Liver (tissue), 9 donors: ENCODE data around the gene PJA1. TPM values are rescaled to one million over a fixed set of nuclear protein-coding genes. Genes with fewer than 3 reads are reported as not detected.

ENCODE experiments used
- DNase-seq: peaks from one replicate; pipeline ENCODE4 v3.0.0-alpha.2; 2017; ENCODE audit warnings: low spot score
- H3K27ac ChIP-seq, 2 donors: one replicate each; pipeline ENCODE4 v1.7.0; 2013; ENCODE audit warnings: inconsistent platforms in 2 of 2, low read length in 2 of 2, control low read depth in 1 of 2, low read depth in 1 of 2, mild to moderate bottlenecking in 1 of 2
- H3K27me3 ChIP-seq, 4 donors: one replicate each; pipeline versions ENCODE4 v1.6.1 to v1.7.0; 2013; ENCODE audit warnings: low read length in 3 of 4, inconsistent platforms in 1 of 4, mild to moderate bottlenecking in 1 of 4, moderate library complexity in 1 of 4; ENCODE audit not compliant: control insufficient read depth in 4 of 4, insufficient read depth in 4 of 4
- H3K36me3 ChIP-seq, 4 donors: one replicate each; pipeline versions ENCODE4 v1.6.1 to v1.7.0; 2013; ENCODE audit warnings: low read length in 3 of 4, mild to moderate bottlenecking in 3 of 4, low read depth in 1 of 4, moderate library complexity in 1 of 4; ENCODE audit not compliant: control insufficient read depth in 4 of 4, insufficient read depth in 3 of 4
- H3K4me1 ChIP-seq, 4 donors: one replicate each; pipeline versions ENCODE4 v1.6.1 to v1.7.0; 2013; ENCODE audit warnings: low read length in 3 of 4, mild to moderate bottlenecking in 3 of 4, moderate library complexity in 1 of 4; ENCODE audit not compliant: control insufficient read depth in 4 of 4, insufficient read depth in 4 of 4
- H3K4me3 ChIP-seq, 3 donors: one replicate each; pipeline versions ENCODE4 v1.6.1 to v1.7.0; 2013; ENCODE audit warnings: low read length in 3 of 3, control low read depth in 1 of 3, low read depth in 1 of 3, mild to moderate bottlenecking in 1 of 3
- H3K9ac ChIP-seq, 2 donors: one replicate each; pipeline ENCODE4 v1.7.0; 2013; ENCODE audit warnings: low read length in 2 of 2, mild to moderate bottlenecking in 2 of 2, moderate library complexity in 2 of 2, control low read depth in 1 of 2, low read depth in 1 of 2
- H3K9me3 ChIP-seq, 4 donors: one replicate each; pipeline versions ENCODE4 v1.6.1 to v1.7.0; 2013; ENCODE audit warnings: low read length in 3 of 4; ENCODE audit not compliant: control insufficient read depth in 4 of 4
- CTCF ChIP-seq: fragments of 150-350 bp; IDR thresholded peaks from 2 replicates; pipeline ENCODE4 v1.5.1; 2017; ENCODE audit warnings: improper control_type of control experiment, low read depth, low read length; ENCODE audit not compliant: missing input control
- EGR1 ChIP-seq, 2 donors: IDR thresholded peaks; 2 replicates each; pipeline ENCODE4 v1.6.1; 2016 to 2018; ENCODE audit warnings: antibody characterized with exemption in 2 of 2, low read depth in 2 of 2
- FOXA1 ChIP-seq: IDR thresholded peaks from 2 replicates; pipeline ENCODE4 v1.6.1; 2016; ENCODE audit warnings: antibody characterized with exemption
- FOXA2 ChIP-seq: IDR thresholded peaks from 2 replicates; pipeline ENCODE4 v1.6.1; 2016; ENCODE audit warnings: antibody characterized with exemption
- GABPA ChIP-seq, 2 donors: IDR thresholded peaks in 1 of 2; conservative IDR thresholded peaks in 1 of 2; 2 replicates each; pipeline ENCODE4 v1.6.1; 2016; ENCODE audit warnings: antibody characterized with exemption in 2 of 2, mild to moderate bottlenecking in 1 of 2, moderate library complexity in 1 of 2
- HNF4A ChIP-seq, 2 donors: conservative IDR thresholded peaks; 2 replicates each; pipeline ENCODE4 v1.6.1; 2016; ENCODE audit warnings: antibody characterized with exemption in 2 of 2, mild to moderate bottlenecking in 2 of 2
- JUND ChIP-seq, 2 donors: IDR thresholded peaks; 2 replicates each; pipeline ENCODE4 v1.6.1; 2016; ENCODE audit warnings: antibody characterized with exemption in 2 of 2
- MAX ChIP-seq: IDR thresholded peaks from 2 replicates; pipeline ENCODE4 v1.6.1; 2016; ENCODE audit warnings: antibody characterized with exemption
- NR2F2 ChIP-seq: IDR thresholded peaks from 2 replicates; pipeline ENCODE4 v1.6.1; 2016; ENCODE audit warnings: antibody characterized with exemption
- RAD21 ChIP-seq, 2 donors: IDR thresholded peaks; 2 replicates each; pipeline ENCODE4 v1.6.1; 2016; ENCODE audit warnings: antibody characterized with exemption in 2 of 2, mild to moderate bottlenecking in 2 of 2
- REST ChIP-seq: IDR thresholded peaks from 2 replicates; pipeline ENCODE4 v1.6.1; 2016; ENCODE audit warnings: antibody characterized with exemption, mild to moderate bottlenecking
- RXRA ChIP-seq, 2 donors: IDR thresholded peaks; 2 replicates each; pipeline ENCODE4 v1.6.1; 2017 to 2018; ENCODE audit warnings: antibody characterized with exemption in 2 of 2, mild to moderate bottlenecking in 1 of 2
- SP1 ChIP-seq: IDR thresholded peaks from 2 replicates; pipeline ENCODE4 v1.6.1; 2018; ENCODE audit warnings: antibody characterized with exemption, mild to moderate bottlenecking
- TAF1 ChIP-seq: conservative IDR thresholded peaks from 2 replicates; pipeline ENCODE4 v1.6.1; 2016; ENCODE audit warnings: antibody characterized with exemption, mild to moderate bottlenecking
- ZBTB33 ChIP-seq: IDR thresholded peaks from 2 replicates; pipeline ENCODE4 v1.6.1; 2016; ENCODE audit warnings: antibody characterized with exemption
- WGBS: extraction: QIAGEN DNeasy Blood & Tissue Kit; methylation state at CpG from one replicate; pipeline ENCODE4 v1.1.7; 2013; 5-methylcytosine and 5-hydroxymethylcytosine counted together
- polyA plus RNA-seq, 2 donors: library from polyadenylated mRNA; stranded (reverse) in 1 of 2; unstranded in 1 of 2; fragments of 200-250 nt in 1 of 2; fragments of >200 nt in 1 of 2; fragmentation: Nextera tagmentation in 1 of 2; extraction: Ambion mirVana in 1 of 2; gene quantifications; one replicate each; pipeline versions ENCODE4 v1.2.1 to v1.2.3, GENCODE V29; 2013 to 2015
- total RNA-seq, 2 donors: library from RNA; depleted of rRNA; stranded (reverse); fragments of >200 nt; gene quantifications; one replicate each; pipeline ENCODE4 v1.2.3, GENCODE V29; 2014
- TF ChIP-seq, protein P1 (sequence below): IDR thresholded peaks from 2 replicates; pipeline ENCODE4 v1.6.1; 2016; ENCODE audit warnings: antibody characterized with exemption
- donor health status: healthy.
- donor health status: healthy.
- donor health status: healthy.
- donor health status: healthy.
- donor health status: healthy.

The PJA1 gene
- total and polyA plus RNA-seq, 4 donors, result 4.6 to 6.0 (median 5.0) TPM

DNA sequence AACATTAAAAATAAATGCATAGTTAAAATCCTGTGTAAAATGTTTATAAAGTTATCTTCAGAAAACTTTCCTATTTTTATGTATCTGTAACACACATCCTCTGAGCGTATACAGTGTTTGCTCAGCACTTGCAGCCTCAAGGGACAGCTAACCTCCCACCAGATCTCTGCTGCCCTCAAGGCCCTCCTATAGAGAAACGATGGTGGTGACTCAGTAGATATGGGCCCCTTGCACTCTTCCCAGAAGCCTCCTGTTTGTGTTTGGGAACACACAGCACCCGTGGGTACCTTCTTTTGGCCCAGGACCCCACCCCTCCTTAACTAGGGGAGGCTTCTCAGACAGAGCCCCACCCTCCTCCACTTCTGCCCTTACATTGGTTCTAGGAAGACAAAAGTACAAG, 26.7 kb downstream of the PJA1 start (continued):
- no peak for TF ChIP-seq GABPA (IDR thresholded peaks at IDR 0.05 in 1 of 2, conservative IDR thresholded peaks at IDR 0.05 in 1 of 2)
- no peak for TF ChIP-seq HNF4A (conservative IDR thresholded peaks at IDR 0.05)
- TF ChIP-seq FOXA1, result no peak

DNA sequence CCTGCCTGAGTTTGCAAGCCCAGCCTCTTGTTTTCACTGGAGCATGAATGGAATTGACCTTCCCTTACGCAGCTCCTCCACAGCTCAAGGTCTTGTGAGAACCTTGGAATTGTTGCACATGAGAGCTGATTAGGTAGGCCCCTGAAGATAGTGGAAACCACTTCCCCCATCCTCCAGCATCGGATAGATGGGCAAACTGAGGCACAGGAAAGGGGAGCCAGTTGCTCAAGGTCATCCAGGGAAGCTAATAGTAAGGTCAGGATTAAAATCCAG, 27.2 kb downstream of the PJA1 start:
- Histone ChIP-seq H3K4me3 (no peak overlapping the region), H3K9ac (no peak overlapping the region), H3K27ac (no peak overlapping the region), H3K4me1 (no peaks in the 10 kb centered on the region), H3K36me3 (no peaks in the 10 kb centered on the region), H3K27me3 (peaks cover 0 to 2% (median 0%) of the 10 kb centered on the region in 4 donors), H3K9me3 (no peaks in the 10 kb centered on the region)
- no peak for DNase-seq
- WGBS, result 74% methylated on average over 2 of the region's 2 CpGs
- no peak for TF ChIP-seq RXRA (IDR thresholded peaks at IDR 0.05)
- no peak for TF ChIP-seq EGR1 (IDR thresholded peaks at IDR 0.05; ENCODE audit: low read depth in 2 of 2)
- TF ChIP-seq TAF1, result no peak
- TF ChIP-seq REST, result no peak
- TF ChIP-seq SP1, result no peak
- TF ChIP-seq, protein P1, sequence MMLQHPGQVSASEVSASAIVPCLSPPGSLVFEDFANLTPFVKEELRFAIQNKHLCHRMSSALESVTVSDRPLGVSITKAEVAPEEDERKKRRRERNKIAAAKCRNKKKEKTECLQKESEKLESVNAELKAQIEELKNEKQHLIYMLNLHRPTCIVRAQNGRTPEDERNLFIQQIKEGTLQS, result no peak
- TF ChIP-seq FOXA2, result no peak
- no peak for TF ChIP-seq JUND (IDR thresholded peaks at IDR 0.05)
- TF ChIP-seq RAD21 (IDR thresholded peaks at IDR 0.05), result no peak
- no peak for TF ChIP-seq HNF4A (conservative IDR thresholded peaks at IDR 0.05)
- no peak for TF ChIP-seq MAX
- TF ChIP-seq ZBTB33, result no peak
- no peak for TF ChIP-seq NR2F2

- H3K27ac ChIP-seq, result no peak overlapping the region
- TF ChIP-seq SP1, result no peak
- TF ChIP-seq NR2F2, result no peak
- TF ChIP-seq GABPA (IDR thresholded peaks at IDR 0.05 in 1 of 2, conservative IDR thresholded peaks at IDR 0.05 in 1 of 2), result no peak
- no peak for TF ChIP-seq FOXA1
- no peak for TF ChIP-seq ZBTB33
- no peak for TF ChIP-seq EGR1 (IDR thresholded peaks at IDR 0.05; ENCODE audit: low read depth in 2 of 2)
- TF ChIP-seq FOXA2, result no peak
- no peak for TF ChIP-seq CTCF
- no peak for TF ChIP-seq RAD21 (IDR thresholded peaks at IDR 0.05)
- no peaks in the 10 kb centered on the region for H3K4me1 ChIP-seq
- no peak for DNase-seq
- H3K36me3 ChIP-seq, result no peaks in the 10 kb centered on the region
- 75% methylated on average over 11 of the region's 11 CpGs for WGBS
- H3K9me3 ChIP-seq, result no peaks in the 10 kb centered on the region
- H3K9ac ChIP-seq, result no peak overlapping the region
- H3K27me3 ChIP-seq, result peaks cover 0 to 3% (median 0%) of the 10 kb centered on the region in 4 donors
- H3K4me3 ChIP-seq, result no peak overlapping the region
Measured at GRCh38 chrX:69137371-69138117, 27.7 kb downstream of the PJA1 start.
